ENCODE measurements around the gene SGMS1. TPM values are rescaled to one million over a fixed set of nuclear protein-coding genes. Genes with fewer than 3 reads are reported as not detected.

The SGMS1 gene
- total RNA-seq, 1 donor from 2014 or later: 27.5 TPM

- ChIA-PET CTCF (no interaction called here), POLR2A (interaction anchor here (2.5 kb wide), 1 partner anchor 112 kb away, joined by 9 read pairs; no protein-coding TSS in a partner anchor)
- ATAC-seq (ENCODE audit: low read depth) (no peak), DNase-seq (no peak)
- H3K4me1 Mint-ChIP-seq: peaks cover 52% of the 10 kb centered on the region
- H3K9me3 Mint-ChIP-seq: no peaks in the 10 kb centered on the region
- intact Hi-C loops (cut with micrococcal nuclease): no loop called here
- no peaks in the 10 kb centered on the region for H3K27me3 Mint-ChIP-seq
- H3K27ac Mint-ChIP-seq: peak overlapping the region; percentile 30
- peaks cover 13% of the 10 kb centered on the region for H3K36me3 Mint-ChIP-seq (ENCODE audit: low read depth)
- peak overlapping the region; percentile 12 for H3K4me3 Mint-ChIP-seq
- no peak for TF ChIP-seq CTCF (IDR thresholded peaks at IDR 0.05)
These were observed 111.6 kb downstream of the SGMS1 start for GRCh38 chr10:50512214-50512595.

- no peaks in the 10 kb centered on the region for H3K27me3 Mint-ChIP-seq
- DNase-seq (no peak), ATAC-seq (ENCODE audit: low read depth) (no peak)
- no peak for TF ChIP-seq CTCF (IDR thresholded peaks at IDR 0.05)
- peaks cover 9% of the 10 kb centered on the region for H3K36me3 Mint-ChIP-seq (ENCODE audit: low read depth)
- peaks cover 55% of the 10 kb centered on the region for H3K4me1 Mint-ChIP-seq
- ChIA-PET POLR2A (interaction anchor here (2.5 kb wide), 1 partner anchor 113 kb away, joined by 9 read pairs; no protein-coding TSS in a partner anchor), CTCF (no interaction called here)
- intact Hi-C loops (cut with micrococcal nuclease): no loop called here
- H3K9me3 Mint-ChIP-seq: no peaks in the 10 kb centered on the region
- H3K27ac Mint-ChIP-seq: peak overlapping the region; percentile 30
- peak overlapping the region; percentile 12 for H3K4me3 Mint-ChIP-seq
These were observed 112.1 kb downstream of the SGMS1 start for GRCh38 chr10:50511492-50512213.

- POLR2A ChIA-PET: no interaction called here
- peaks cover 60% of the 10 kb centered on the region for H3K4me1 Mint-ChIP-seq
- TF ChIP-seq CTCF (IDR thresholded peaks at IDR 0.05): no peak
- no peak overlapping the region for H3K27ac Mint-ChIP-seq
- H3K27me3 Mint-ChIP-seq: no peaks in the 10 kb centered on the region
- ATAC-seq (ENCODE audit: low read depth) (no peak), DNase-seq (no peak)
- CTCF ChIA-PET: no interaction called here
- H3K4me3 Mint-ChIP-seq: no peak overlapping the region
- intact Hi-C loops (cut with micrococcal nuclease): no loop called here
- peaks cover 6% of the 10 kb centered on the region for H3K36me3 Mint-ChIP-seq (ENCODE audit: low read depth)
- no peaks in the 10 kb centered on the region for H3K9me3 Mint-ChIP-seq
These were observed 113.0 kb downstream of the SGMS1 start for GRCh38 chr10:50510517-50511473.

- DNase-seq: no peak
- intact Hi-C loops (cut with micrococcal nuclease): loop anchor here (1.0 to 5.0 kb wide), 6 partner anchors 32 to 146 kb away; no protein-coding TSS in a partner anchor
- peaks cover 64% of the 10 kb centered on the region for H3K4me1 Mint-ChIP-seq
- POLR2A ChIA-PET: interaction anchor here (1.0 to 1.8 kb wide), 4 partner anchors 12 to 115 kb away, joined by 3 to 8 read pairs (median 4); partner anchors contain the start of gene SGMS1
- peaks cover 6% of the 10 kb centered on the region for H3K36me3 Mint-ChIP-seq (ENCODE audit: low read depth)
- CTCF ChIA-PET: interaction anchor here (0.5 kb wide), 1 partner anchor 109 kb away, joined by 4 read pairs; no protein-coding TSS in a partner anchor
- peak overlapping the region; percentile 61 for H3K27ac Mint-ChIP-seq
- peak overlapping the region; percentile 20 for H3K4me3 Mint-ChIP-seq
- no peaks in the 10 kb centered on the region for H3K27me3 Mint-ChIP-seq
- no peaks in the 10 kb centered on the region for H3K9me3 Mint-ChIP-seq
- peak; percentile 80 for ATAC-seq (ENCODE audit: low read depth)
- no peak for TF ChIP-seq CTCF (IDR thresholded peaks at IDR 0.05)
These were observed 115.3 kb downstream of the SGMS1 start for GRCh38 chr10:50508315-50509051.

Measured in activated B cell treated with CpG ODN at 0.5 μM for 24 hours (primary cell).